ENCODE results near the gene TMEM204. TPM values are rescaled to one million over a fixed set of nuclear protein-coding genes. Genes with fewer than 3 reads are reported as not detected.

The TMEM204 gene
- total RNA-seq, 1 experiment from 2014 or later: 1.2 TPM

GRCh38 chr16:1505912-1506311 is 27.6 kb upstream of the TMEM204 start:
- Histone ChIP-seq H3K27ac (no peak overlapping the region), H3K27me3 (no peaks in the 10 kb centered on the region), H3K9me3 (replicated peaks) (no peaks in the 10 kb centered on the region), H3K4me3 (no peak overlapping the region), H3K36me3 (peaks cover 48% of the 10 kb centered on the region), H3K4me1 (no peaks in the 10 kb centered on the region)
- no peak for DNase-seq

- Histone ChIP-seq H3K4me1 (no peaks in the 10 kb centered on the region), H3K27me3 (no peaks in the 10 kb centered on the region), H3K4me3 (no peak overlapping the region), H3K36me3 (peaks cover 40% of the 10 kb centered on the region), H3K9me3 (replicated peaks) (no peaks in the 10 kb centered on the region), H3K27ac (no peak overlapping the region)
- no peak for DNase-seq
These were observed 26.8 kb upstream of the TMEM204 start for GRCh38 chr16:1506494-1507213.

DNA sequence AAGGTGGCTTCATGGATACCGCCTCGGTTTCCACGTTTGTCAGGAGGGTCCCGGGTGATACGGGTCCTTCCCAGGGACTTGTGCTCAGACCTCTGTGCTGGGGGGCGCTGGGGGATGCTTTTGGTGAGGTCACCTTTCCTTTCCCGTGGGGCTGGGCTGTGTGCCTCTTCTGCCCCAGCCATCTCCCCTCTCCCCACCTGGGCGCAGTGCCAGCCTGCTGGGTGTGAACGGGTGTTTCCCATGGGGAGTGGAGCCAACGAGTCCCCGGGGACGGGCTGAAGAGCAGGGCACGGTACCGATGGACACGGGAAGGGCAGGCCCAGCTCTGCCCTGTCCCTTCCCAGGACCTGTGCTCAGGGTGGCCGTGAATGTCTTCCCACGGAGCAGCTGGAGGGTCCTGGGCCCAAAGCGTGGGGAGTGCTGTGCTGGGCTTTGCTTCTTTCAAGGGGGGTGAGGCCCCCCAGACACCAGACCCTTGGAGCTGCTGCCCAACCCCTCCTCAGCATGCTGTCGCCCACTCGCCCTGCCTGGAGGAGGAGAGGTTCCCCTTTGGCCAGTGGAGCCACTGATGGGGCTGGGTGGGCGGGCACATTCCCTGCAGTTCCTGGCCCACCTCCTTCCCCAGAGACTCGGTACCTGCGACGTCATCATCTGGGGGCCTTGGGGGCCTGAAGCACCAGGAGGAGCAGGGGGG is 24.8 kb upstream of the TMEM204 start:
- no peak overlapping the region for H3K4me3 ChIP-seq
- no peak overlapping the region for H3K27ac ChIP-seq
- peaks cover 23% of the 10 kb centered on the region for H3K36me3 ChIP-seq
- DNase-seq: no peak
- no peaks in the 10 kb centered on the region for H3K4me1 ChIP-seq
- no peaks in the 10 kb centered on the region for H3K27me3 ChIP-seq
- no peaks in the 10 kb centered on the region for H3K9me3 ChIP-seq (replicated peaks)

- no peaks in the 10 kb centered on the region for H3K27me3 ChIP-seq
- no peak overlapping the region for H3K27ac ChIP-seq
- H3K36me3 ChIP-seq: peaks cover 20% of the 10 kb centered on the region
- H3K9me3 ChIP-seq (replicated peaks): no peaks in the 10 kb centered on the region
- DNase-seq: no peak
- no peak overlapping the region for H3K4me3 ChIP-seq
- no peaks in the 10 kb centered on the region for H3K4me1 ChIP-seq
These were observed 23.9 kb upstream of the TMEM204 start for GRCh38 chr16:1509307-1510221.

GRCh38 chr16:1510272-1510671 is 23.2 kb upstream of the TMEM204 start:
- Histone ChIP-seq H3K27ac (no peak overlapping the region), H3K4me3 (no peak overlapping the region), H3K36me3 (peaks cover 17% of the 10 kb centered on the region), H3K4me1 (no peaks in the 10 kb centered on the region), H3K9me3 (replicated peaks) (no peaks in the 10 kb centered on the region), H3K27me3 (no peaks in the 10 kb centered on the region)
- no peak for DNase-seq

DNA sequence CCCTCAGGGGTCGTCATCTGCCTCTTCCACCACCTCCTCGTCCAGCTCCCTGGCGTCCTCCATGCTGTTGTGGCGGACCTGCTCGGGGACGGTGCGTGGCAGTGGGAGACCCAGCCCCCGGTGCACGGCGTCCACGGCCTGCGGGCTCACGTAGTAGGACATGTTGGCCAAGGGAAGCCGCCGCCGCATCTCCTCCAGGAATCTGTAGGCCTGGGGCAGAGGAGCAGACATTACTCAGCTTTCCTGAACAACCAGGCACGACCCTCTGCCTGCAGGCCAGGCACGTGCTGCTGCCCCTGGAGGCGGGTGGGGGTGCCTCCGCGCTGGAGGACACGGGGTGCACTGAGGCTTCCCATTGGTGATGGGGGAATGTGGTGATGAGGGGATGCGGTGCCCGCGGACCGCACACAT is 22.5 kb upstream of the TMEM204 start:
- Histone ChIP-seq H3K36me3 (peaks cover 17% of the 10 kb centered on the region), H3K4me3 (no peak overlapping the region), H3K4me1 (no peaks in the 10 kb centered on the region), H3K27me3 (no peaks in the 10 kb centered on the region), H3K9me3 (replicated peaks) (no peaks in the 10 kb centered on the region), H3K27ac (no peak overlapping the region)
- no peak for DNase-seq

GRCh38 chr16:1511662-1512569 is 21.6 kb upstream of the TMEM204 start:
- H3K36me3 ChIP-seq: peaks cover 17% of the 10 kb centered on the region
- H3K27ac ChIP-seq: no peak overlapping the region
- H3K9me3 ChIP-seq (replicated peaks): no peaks in the 10 kb centered on the region
- no peaks in the 10 kb centered on the region for H3K4me1 ChIP-seq
- H3K4me3 ChIP-seq: no peak overlapping the region
- DNase-seq: no peak
- no peaks in the 10 kb centered on the region for H3K27me3 ChIP-seq

DNA sequence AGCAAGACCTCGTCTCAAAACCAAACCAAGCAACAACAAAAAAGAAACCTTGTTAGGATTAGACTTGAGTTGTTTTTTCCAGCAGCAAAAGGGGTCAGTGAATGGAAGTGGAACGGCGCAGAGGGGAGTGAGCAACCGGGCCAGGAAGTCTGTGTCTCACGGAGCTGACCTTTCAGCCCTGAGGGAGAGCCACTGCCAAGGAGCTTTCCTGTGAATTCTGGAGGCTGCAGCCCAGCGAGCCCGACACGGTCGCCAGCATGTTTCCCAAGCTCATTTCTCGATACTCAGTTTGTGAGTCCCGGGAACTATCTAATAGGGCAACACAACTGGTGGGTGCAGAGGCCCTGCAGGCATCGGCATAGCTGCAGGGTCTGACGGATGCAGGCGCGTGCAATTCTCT is 20.7 kb upstream of the TMEM204 start:
- H3K27ac ChIP-seq: no peak overlapping the region
- DNase-seq: no peak
- no peak overlapping the region for H3K4me3 ChIP-seq
- no peaks in the 10 kb centered on the region for H3K9me3 ChIP-seq (replicated peaks)
- peaks cover 13% of the 10 kb centered on the region for H3K36me3 ChIP-seq
- H3K27me3 ChIP-seq: no peaks in the 10 kb centered on the region
- no peaks in the 10 kb centered on the region for H3K4me1 ChIP-seq

DNA sequence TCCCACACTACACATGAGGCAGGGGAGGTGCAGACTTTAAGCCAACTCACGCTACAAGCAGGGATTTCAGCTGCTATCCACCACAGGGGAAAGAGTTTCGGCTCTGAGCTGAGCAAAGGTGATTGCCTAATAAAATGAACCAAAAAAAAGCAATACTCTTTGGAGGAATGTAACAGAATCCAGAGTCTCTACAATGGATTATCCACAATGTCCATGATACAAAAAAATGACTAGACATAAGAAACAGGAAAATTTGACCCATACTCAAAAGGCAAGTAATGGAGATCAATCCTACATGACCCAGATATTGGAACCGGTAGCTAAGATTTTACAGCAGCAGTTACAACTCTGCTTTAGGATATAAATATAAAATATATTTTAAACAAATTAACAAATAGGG is 19.0 kb upstream of the TMEM204 start:
- Histone ChIP-seq H3K4me1 (no peaks in the 10 kb centered on the region), H3K36me3 (peaks cover 2% of the 10 kb centered on the region; the same call in 1 of the 2 replicates)
- DNase-seq: no peak

GRCh38 chr16:1518626-1519135 is 14.8 kb upstream of the TMEM204 start:
- no peak for DNase-seq
- H3K9me3 ChIP-seq (replicated peaks): no peaks in the 10 kb centered on the region
- H3K27ac ChIP-seq: no peak overlapping the region
- no peaks in the 10 kb centered on the region for H3K4me1 ChIP-seq
- no peak overlapping the region for H3K4me3 ChIP-seq
- H3K27me3 ChIP-seq: no peaks in the 10 kb centered on the region
- no peaks in the 10 kb centered on the region for H3K36me3 ChIP-seq

More for the DNA sequence above, 19.0 kb upstream of the TMEM204 start:
- no peaks in the 10 kb centered on the region for H3K9me3 ChIP-seq (replicated peaks)
- H3K4me3 ChIP-seq: no peak overlapping the region
- H3K27ac ChIP-seq: no peak overlapping the region
- H3K27me3 ChIP-seq: no peaks in the 10 kb centered on the region

GRCh38 chr16:1519831-1520230 is 13.6 kb upstream of the TMEM204 start:
- H3K27me3 ChIP-seq: no peaks in the 10 kb centered on the region
- H3K4me3 ChIP-seq: no peak overlapping the region
- H3K36me3 ChIP-seq: no peaks in the 10 kb centered on the region
- no peaks in the 10 kb centered on the region for H3K4me1 ChIP-seq
- DNase-seq: no peak
- H3K9me3 ChIP-seq (replicated peaks): no peaks in the 10 kb centered on the region
- no peak overlapping the region for H3K27ac ChIP-seq

- no peak overlapping the region for H3K4me3 ChIP-seq
- DNase-seq: no peak
- no peaks in the 10 kb centered on the region for H3K36me3 ChIP-seq
- no peaks in the 10 kb centered on the region for H3K9me3 ChIP-seq (replicated peaks)
- H3K27me3 ChIP-seq: no peaks in the 10 kb centered on the region
- H3K27ac ChIP-seq: no peak overlapping the region
- no peaks in the 10 kb centered on the region for H3K4me1 ChIP-seq
These were observed 13.0 kb upstream of the TMEM204 start for GRCh38 chr16:1520461-1520860.

GRCh38 chr16:1523581-1524245 is 9.8 kb upstream of the TMEM204 start:
- Histone ChIP-seq H3K4me3 (no peak overlapping the region), H3K9me3 (replicated peaks) (no peaks in the 10 kb centered on the region), H3K27ac (no peak overlapping the region), H3K36me3 (no peaks in the 10 kb centered on the region), H3K27me3 (no peaks in the 10 kb centered on the region), H3K4me1 (no peaks in the 10 kb centered on the region)
- DNase-seq: no peak

Data from SJCRH30 (cell line).